HG02588 (cell line): ENCODE measurements around the gene IQCB1.
"Not testable (repeated sequence)": the region's sequence is repeated elsewhere in the genome, so short reads cannot be mapped to it uniquely, and the experiment has no call there.

Experiments
- ATAC-seq: cut with Tn5 transposase; IDR thresholded peaks from one replicate; pipeline ENCODE4 v1.9.1; 2021; ENCODE audit warnings: mild to moderate bottlenecking, moderate library complexity; ENCODE audit not compliant: unreplicated experiment

IQCB1 gene

DNA sequence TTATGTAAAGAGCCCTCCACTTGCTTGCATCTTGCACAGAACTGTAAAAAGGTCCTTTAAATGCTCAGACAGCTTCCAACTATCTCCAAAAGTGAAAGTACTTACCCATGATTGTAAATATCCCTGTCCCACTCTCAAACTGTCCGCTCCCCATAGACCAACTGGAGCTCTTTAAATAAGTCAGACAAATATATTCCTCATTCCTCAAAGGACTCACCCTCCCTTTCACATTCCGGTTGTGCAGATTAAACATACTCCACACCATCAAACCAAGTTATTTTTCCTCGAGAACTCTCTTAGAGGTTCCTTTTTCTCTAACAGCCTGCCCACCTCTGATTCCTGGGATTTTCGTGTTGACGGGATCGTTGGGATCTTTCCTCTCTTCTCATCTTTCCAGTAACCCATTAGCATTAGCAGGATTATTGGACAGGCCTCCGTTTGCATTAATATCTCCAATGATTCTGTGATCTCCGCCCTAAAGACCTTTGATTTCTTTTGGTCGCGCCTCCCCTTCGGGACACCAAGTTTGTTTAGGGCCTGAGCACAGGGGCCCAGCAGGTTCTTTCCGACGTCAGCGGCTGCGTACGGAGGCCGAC lies 86.1 kb downstream of the IQCB1 start:
- peak; percentile 26 for ATAC-seq

- ATAC-seq: no peak
Observed at GRCh38 chr3:121747976-121748375, 86.9 kb downstream of the IQCB1 start.

GRCh38 chr3:121743106-121743505 lies 91.8 kb downstream of the IQCB1 start:
- not testable (repeated sequence) for ATAC-seq

DNA sequence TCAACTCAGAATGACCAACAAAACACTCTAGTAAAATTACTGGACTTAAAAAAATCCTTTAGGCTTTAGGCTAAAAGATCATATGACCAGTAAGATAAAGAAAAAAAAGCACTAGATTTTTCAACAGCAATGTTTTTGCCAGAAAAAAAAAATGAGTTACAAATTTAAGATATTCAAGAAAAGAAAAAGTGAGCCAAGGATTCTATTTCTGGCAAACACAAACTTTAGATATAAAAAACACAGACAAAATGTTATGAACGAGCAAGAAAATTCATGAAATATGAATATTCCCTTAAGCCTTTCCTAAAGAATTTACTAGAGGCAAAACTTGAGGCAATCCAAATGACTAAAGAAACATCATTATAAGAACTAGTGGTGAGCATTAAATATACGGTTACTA lies 94.0 kb downstream of the IQCB1 start:
- ATAC-seq: no peak

DNA sequence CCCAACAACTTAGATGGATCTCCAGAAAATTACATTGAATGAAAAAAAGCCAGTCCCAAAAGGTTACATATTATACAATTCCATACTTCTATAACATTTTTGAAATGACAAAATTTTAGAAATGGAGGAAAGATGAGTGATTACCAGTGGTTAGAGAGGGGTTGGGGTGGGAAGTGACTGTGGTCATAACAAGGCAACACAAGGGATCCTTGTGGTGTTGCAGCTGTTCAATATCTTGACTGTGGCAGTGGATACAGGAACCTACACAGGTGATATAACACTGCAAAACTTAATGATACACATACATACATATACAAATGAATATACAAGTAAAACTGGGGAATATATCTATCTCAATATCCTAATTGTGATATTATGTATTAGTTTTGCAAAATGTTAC lies 95.0 kb downstream of the IQCB1 start:
- no peak for ATAC-seq

DNA sequence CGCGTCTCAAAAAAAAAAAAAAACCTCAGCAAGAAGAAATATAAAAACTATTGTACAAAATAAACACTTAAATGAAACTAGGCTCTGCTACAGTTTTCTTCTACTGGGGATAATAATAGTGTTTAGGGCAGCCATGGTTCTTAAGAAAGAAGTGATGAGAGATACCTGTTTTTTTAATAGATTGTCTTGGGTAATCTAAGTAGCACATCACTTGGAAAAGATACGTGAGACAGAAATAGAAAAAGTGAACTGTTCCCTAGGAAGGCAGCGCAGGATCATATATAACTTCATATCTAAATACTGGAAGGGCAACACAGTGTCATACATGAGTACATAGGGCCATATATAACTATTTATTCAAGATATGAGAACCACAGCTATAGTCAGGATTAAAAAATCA lies 97.2 kb downstream of the IQCB1 start:
- ATAC-seq: no peak

GRCh38 chr3:121736112-121736511 lies 98.7 kb downstream of the IQCB1 start:
- no peak for ATAC-seq

DNA sequence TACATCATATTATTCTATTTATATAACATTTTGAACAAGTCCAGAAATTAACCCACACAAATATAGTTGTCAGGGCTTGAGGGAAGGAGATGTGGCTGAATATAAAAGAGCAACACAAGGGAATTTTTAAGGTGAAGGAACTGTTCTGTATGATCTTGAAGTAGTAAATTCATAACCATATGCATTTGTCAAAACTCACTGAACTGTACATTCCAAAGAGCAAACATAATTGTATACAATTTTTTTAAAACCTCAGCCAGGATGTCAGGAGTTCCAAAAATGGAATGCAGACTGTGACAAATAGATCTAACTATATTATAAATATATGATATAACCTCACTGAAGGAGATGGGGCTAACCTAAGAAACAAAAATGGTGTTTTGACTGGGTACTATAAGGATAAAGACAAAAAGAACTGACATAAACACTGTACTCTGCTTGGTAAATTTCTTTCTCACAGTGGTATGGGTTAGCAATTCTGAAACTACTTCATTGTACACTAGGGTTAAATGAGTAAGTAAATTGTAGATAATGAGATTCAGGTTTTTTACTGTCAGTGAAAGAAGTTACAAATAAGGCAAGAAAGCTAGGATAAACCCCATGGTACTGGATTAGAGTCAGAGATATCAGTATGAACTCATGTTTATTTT lies 99.7 kb downstream of the IQCB1 start:
- peak; percentile 94 for ATAC-seq

GRCh38 chr3:121730940-121731687 lies 103.7 kb downstream of the IQCB1 start:
- ATAC-seq: no peak

- peak; percentile 92 for ATAC-seq
Observed at GRCh38 chr3:121724130-121724529, 110.7 kb downstream of the IQCB1 start.

GRCh38 chr3:121723485-121723884 lies 111.4 kb downstream of the IQCB1 start:
- no peak for ATAC-seq

DNA sequence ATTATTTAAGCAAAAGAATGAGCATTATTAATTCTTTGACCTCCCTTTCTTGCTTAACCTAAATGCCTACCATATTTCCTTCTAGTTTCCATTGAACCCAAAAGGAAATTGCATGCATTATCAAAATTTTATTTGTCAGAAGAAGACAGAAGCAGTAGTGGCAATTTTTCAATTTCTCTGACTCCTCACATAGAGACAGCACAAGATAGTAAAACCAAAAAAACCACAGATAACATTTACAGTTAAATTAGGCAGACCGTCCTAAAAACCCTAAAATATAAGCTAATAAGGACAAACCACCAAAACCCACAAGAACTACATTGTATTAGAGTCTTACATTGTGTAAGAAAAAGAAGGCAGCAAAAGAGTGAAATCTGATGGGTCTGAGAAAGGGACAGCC lies 112.4 kb downstream of the IQCB1 start:
- no peak for ATAC-seq

GRCh38 chr3:121720163-121720562 lies 114.7 kb downstream of the IQCB1 start:
- no peak for ATAC-seq
